ENCODE measurements around the gene FOXP1.

Gene FOXP1

DNA sequence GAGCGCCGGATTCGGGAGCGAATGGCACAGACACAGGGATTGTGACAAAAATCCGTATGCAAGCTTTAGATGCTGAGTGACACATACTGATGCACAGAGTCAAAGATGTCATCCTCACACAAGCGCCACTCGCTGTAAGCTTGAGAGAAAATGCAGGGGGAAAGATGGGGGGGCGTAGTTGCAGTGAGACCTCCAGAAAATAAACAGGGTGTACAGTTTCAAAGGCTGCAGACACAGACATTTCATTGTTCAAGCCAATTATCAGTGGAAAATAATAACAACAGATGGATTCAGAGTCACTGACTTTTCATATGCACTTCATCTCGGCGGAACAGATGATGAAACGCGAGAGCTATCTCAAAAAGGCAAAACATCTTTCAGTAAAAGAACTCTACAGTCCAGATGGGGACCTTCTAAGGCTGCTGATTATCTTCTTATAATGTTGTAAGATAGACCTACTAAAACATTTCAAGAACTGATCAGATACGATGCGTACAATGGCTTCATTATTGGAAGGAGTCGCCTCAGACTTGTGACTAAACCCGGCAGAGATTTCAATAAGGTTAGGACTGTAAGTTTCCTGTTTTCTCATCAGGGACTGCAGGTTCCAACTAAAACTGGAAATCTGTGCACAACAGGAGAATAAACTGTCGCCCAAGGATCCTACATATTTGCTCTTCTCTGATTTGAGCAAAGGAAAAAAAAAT is 275.4 kb downstream of the FOXP1 start:
- DNase-seq (ENCODE audit: low read depth) = no peak

DNA sequence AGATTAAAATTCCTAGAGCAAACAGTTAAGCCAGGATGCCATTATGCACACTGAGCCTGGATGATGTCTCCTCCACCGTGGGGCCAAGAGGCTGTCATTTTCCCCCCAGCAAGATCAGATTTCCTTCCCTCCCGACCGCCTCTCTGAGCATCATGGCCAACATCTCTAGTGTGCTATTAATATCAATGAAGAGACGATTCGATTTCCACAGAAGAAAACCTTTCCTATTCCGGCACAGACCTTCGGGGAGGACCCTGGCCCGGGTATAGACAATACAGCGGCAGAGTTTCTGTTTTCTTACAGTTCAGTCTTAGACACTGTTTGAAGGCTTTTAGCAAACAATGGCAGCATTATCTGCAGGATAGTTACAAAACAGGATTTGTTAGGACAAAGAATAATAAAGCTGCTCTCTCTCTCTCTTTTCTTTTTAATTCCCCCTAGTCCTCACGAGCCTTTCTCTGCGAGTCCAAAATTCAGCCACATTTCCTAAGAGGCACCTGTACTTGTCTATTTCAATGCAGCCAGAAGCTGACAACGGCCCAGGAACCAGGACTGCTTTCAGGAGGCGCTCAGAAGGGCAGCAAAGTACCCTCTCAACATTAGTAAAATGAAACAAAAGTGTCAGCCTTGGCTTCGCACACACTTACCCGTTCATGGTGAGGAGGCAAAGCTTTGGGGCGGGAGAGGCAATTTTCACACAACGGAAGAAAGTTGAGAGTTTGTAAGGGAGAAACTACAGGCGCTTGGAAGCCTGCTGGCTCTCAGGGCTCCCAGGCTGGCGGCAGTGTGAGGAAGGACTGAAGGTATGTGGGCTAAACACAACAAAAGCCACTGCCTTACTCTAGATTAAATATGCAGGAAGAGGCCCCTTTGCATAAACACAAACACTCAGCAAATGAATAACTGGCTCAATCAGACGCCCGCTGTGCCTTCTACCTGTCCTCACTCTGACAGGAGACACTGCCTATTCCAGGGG is 278.0 kb downstream of the FOXP1 start:
- DNase-seq (ENCODE audit: low read depth) = no peak

DNA sequence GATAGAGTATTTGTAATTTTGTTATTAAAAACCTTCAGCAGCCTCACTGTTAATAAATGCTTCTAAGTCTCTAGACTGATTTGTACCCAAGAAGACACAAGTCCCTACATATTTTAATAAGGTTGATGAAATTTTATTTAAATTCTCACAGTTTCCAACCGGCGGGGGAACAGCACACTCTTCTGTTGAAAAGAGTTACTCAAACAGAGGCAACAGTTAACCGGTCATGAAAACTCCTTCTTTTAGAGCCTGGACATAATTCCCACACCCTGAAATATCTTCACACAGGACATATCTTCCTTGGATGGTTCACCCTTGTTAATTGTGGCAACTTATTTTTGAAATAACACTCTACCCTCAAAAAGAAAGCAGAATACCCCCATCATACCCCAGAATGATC is 278.8 kb downstream of the FOXP1 start:
- no peak for DNase-seq (ENCODE audit: low read depth)

DNA sequence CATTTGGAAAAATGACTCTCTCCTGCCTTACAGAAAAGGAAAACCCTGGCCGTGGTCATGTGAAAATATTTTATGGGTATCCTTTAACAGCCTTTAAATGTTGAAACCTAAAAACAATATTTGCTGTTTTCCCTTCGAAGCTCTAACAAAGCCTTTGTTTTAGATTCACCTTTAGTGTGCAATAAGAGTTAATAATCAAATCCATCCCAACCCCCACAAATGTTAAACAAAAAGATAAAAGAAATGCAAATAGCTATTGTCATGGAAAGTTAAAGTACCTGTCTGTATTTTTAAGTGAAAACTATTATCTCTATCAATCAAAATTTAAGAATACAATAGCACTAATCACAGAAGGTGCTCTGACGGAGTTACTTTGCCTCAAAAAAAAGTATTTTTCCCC is 279.3 kb downstream of the FOXP1 start:
- DNase-seq (ENCODE audit: low read depth) = no peak

DNA sequence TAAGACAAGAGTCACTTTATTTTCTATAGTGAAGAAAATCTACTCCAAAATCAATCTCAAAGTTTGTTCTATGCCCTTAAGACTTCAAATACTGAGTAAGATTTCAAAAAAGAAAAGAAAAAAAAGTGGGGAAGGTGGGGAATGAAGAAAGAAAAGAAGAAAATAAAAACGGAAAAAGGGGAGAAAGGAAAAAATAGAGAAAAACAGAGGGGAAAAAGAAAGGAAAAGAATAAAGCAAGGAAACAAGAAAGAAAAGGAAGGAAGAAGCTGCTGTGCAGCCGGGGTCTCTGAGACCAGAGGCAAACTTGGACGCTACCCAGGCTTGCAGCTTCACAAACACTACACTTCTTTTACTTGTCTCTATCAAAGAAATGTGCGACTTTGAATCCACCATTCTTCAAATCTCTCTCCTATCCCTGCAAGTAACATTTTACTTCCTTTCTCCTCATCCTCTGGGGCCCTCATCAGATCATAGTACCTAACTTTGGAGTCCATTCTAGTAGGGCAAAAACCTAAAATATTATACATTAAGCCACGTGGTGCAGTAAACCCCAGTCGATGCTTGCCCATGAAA is 279.8 kb downstream of the FOXP1 start:
- no peak for DNase-seq (ENCODE audit: low read depth)

DNA sequence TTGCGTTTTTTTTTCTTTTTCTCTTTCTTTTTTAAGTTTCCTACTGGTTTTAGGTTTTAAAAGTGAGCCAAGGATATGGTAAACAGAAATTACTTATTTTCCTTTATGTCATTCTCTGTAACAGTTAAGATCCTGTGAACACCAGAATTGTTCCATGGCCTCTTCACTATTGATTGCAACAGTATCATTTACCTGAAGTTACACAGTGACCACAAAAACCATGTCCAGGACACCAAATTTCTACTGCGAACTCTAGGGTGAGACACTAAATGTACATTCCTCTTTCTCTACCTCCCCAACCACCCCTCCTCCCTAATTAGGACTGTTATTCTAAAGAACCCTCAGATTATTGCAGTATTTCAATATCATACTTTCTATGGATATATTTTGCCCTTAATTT is 280.9 kb downstream of the FOXP1 start:
- no peak for DNase-seq (ENCODE audit: low read depth)

DNA sequence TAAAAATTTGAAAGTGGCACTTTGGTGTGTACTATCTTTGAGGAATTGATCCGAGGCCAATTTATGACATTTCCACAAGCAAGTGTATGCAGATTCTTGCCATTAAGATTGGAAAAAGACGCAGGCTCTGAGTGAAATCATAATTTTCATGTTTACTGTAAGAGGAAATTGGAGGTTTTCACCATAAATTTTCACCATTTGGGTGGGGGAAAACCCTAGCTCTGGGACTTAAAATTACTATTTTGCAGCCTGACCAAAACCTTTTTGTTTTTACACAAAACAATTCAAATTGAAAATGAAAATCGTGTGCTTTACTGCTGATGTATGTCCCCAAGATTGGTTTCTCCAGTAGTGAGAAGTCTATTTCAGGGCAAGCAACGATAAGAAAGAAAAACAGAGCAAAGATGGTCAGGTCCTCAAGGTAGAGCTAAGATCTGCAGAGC is 282.6 kb downstream of the FOXP1 start:
- no peak for DNase-seq (ENCODE audit: low read depth)

DNA sequence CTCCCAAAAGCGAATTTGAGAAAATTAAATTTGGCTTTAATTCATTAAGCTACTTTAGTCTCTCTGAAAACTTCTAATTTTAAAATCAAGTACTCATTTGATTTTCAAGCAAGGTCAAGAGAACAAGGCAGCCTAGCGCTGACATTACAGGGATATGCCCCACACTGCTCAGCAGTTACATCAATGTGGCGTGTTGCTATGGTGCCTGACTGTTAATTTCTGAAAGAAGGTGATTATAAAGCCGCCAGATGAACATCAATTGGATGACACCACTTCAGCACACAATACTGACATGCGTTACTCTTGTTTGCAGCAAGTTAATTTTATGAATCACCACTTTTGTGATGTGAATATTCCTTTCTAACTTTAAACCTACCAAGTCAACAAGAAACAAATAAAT is 284.4 kb downstream of the FOXP1 start:
- no peak for DNase-seq (ENCODE audit: low read depth)

DNA sequence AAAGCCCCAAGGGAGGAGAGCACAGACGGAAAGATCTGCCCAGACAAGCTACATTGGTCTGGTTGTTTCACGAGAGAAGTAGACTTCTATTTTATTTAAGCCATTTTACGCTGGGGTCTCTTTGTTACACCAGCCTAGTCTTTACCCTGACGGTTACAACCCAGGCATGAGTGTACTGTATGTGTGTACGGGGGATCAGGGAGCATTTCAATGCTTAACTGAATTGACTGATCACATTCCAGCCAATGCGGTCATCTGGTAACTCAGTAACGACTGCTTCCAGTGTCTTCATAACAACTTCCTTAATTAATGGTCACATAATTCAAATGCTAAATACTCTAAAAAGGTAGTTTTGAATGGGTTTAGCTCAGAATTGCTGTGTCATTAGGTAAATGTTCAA is 288.6 kb downstream of the FOXP1 start:
- DNase-seq (ENCODE audit: low read depth) = no peak

DNA sequence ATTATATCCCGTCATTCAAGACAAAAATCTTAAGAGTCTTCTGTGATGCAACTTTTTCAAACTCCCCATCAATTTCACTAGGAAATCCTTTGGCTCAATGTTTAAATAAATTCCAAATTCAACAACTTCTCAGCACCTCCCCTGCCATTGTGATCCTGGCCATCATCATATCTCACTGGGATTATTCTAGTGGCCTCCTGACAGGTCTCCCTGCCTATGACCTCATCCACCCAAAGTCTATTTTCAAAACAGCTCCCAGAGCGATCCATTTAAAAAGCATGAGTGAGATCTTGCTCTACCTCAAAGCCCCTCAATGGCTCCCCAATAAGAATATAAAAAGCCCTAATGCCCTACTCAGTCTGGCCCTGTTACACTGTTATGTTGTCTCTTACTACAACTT is 293.2 kb downstream of the FOXP1 start:
- no peak for DNase-seq (ENCODE audit: low read depth)

DNA sequence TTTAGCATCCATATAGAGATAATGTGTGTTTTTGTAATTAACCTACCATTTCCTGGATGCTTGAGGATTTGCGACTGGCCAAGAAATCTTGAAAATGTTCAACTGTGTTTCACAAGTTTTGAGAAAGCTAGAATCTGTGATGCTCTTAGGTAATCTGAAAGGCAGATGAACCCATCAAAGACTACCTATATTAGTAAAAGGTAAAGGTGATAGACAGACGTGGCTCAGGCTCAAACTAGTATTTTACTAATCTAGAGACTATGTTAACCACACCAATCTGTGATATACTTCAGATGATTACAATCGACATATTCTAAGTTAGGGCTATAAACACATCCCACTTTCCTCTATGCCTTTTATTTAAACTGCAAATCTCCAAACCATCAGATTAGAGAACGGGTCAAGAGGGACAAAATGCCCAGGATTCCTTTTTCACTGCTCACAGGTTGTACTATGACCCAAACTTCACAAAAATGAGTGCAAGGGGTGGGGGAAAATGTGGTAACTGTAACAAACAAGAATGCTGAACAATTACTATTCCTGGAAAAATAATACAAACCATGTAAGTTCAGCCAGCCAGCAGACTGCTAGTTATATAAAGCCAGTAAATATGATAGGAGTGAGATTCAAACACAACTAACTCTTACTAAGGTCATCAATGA is 295.1 kb downstream of the FOXP1 start:
- no peak for DNase-seq (ENCODE audit: low read depth)

DNA sequence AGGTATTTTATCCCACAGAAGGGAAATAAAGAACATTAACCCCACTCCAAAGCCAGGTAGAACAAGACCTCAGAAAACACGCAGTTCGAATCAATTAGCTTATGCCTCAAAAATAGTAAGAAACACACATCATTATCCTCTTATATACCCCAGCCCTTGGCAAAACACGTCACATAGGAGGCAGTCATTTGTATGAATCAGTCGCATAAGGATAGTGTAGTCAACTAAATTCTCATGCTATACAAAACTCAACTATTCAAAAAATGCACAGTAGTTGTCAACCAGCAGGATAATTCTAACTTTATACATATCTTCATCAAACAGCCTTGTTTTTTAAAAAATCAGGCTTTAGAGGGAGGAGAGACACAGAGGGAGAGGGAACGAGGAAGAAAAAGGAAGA is 298.4 kb downstream of the FOXP1 start:
- no peak for DNase-seq (ENCODE audit: low read depth)

DNA sequence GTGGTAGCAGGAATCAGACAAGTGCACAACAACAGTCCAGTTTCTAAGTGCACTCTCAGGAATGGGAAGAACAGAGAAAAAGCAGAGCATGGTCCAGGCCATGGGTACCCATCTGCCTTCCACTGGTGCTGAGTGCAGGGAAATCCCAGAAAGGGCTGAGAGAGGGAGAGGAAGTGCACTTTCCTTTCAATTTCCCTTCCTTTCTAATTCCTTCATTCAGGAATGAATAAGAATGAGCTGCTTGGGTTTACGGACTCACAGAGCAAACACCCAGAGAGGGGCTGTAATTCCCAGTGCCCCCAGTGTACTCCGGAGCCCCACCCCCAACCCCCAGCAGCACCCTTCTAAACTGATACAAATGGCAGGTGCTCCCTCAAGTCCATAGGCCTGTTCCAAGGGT is 300.6 kb downstream of the FOXP1 start:
- no peak for DNase-seq (ENCODE audit: low read depth)

DNA sequence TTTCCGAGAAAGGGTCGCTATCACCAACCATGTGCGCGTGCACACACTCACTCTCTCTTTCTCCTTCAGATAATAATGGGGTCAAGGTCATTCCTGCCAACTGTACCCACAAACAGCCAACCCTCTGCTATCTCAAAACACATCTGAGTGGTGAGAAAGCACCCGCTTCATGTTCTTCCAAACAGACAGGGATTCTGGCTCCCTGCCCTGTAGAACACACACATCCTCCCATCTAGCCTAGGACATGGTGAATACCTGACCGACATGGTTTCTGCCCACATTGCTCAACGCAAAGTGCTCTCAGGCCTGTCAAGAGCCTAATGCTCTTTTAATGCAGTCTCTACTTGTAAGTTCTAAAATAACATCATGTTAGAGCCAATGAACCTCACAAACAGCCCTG is 302.2 kb downstream of the FOXP1 start:
- DNase-seq (ENCODE audit: low read depth) = no peak

DNA sequence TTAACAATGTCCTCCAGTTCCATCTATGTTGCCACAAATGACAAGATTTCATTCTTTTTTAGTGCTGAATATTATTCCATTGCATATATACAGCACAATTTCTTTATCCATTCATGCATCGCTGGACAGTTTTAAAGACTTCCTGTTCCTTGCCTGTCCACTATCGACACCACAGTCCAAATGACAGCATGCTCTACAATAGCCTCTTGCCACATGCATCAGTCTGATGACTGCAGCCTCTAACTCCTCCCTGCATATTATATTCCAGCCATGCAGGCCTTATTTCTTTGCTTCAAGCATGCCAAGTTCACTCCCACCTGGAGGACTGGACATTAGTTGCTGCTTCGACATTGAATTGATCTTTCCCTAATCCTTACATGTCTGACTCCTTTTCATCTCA is 306.2 kb downstream of the FOXP1 start:
- DNase-seq (ENCODE audit: low read depth) = no peak

DNA sequence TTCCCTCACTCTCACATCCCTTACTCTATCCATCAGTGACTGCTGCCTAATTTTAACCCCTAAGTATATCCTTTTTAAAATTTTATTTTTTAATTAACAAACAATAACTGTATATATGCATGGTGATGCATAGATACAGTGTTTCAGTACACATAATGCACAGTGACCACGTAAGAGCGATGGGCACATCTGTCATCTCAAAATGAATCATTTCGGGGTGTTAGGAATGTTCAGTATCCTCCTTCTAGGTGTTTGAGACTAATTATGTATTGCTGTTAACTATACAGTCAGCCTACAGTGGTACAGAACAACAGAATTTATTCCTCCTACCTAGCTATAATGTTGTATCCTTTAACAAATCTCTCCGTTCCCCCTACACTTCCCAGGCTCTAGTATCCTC is 307.0 kb downstream of the FOXP1 start:
- no peak for DNase-seq (ENCODE audit: low read depth)

DNA sequence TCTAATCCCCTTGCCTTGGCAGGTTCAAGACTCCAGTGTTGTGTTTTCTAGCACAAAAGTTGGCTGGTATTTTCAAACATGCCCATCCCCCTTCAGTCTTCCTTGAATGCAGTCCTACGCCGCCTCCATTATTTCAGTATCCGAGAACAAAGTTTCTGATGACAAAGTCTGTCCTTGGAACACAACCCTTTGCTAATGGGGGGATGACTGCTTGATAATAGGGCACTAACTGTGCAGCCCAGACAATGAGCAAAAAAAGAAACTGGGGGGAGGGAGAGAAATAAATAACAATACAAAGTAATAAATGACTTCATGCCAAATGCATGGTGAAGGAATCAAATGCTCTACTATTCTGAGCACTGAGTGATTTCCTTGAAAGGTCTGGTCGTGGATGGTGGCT is 310.1 kb downstream of the FOXP1 start:
- no peak for DNase-seq (ENCODE audit: low read depth)

DNA sequence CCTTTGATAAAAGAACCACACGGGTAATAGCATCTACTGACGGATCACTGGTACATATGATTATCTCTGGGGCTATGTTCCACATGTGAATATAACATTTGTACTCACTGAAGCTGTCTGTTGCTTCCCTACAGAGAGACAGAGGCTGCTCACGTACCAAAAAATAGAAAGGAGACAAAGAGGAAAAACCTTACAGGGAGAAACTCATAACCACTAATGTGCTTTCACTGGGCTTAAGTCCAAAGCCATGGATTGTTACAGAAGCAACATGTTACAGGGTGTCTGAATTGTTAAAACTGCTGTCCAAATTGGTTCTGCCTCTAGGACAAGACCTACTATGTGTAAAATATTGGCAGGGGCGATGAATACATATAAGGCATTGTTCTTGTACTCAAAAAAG is 311.9 kb downstream of the FOXP1 start:
- DNase-seq (ENCODE audit: low read depth) = no peak

DNA sequence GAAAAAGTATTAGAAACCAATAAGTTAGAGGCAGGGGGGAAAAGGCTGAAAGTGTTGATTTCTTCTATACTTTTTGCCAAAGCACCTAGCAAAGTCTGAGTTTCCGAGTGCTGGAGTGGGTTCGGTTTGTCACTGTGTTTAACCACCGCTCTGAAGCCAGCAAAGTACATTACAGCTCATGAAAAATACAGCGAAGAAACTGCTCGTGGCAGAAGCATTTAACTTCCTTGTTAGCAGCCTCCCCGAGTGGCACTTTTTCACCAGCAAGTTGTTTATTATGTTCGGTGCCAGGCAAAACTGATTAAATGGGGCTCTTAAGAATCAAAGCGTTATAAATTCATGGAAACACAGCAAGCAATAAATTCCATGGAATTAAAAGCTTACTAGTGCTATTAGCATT is 313.6 kb downstream of the FOXP1 start:
- DNase-seq (ENCODE audit: low read depth) = no peak

DNA sequence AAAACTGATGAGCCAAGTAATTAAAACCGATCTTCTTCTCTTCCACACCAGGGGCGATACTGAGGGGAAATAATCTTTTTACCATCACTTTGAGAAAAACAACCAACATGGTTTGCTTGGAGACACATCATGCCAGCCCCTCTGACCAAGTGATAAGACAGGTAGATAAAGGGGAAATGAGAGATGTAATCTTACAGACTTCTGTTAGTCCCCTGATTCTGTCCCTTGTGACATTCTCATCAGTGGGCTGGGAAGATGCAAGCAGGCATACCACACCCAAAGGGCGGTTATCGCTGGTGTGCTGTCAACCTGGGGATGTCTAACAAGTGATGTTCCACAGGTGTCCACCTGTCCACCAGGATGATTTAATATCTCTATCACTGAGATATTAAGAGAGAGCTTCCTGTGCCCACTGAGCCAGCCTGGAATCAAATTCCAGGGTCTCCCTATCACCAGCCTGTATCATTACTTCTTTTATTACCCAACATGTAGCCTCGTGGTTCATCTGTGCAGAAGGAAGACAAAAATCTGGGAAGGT is 315.0 kb downstream of the FOXP1 start:
- no peak for DNase-seq (ENCODE audit: low read depth)

DNA sequence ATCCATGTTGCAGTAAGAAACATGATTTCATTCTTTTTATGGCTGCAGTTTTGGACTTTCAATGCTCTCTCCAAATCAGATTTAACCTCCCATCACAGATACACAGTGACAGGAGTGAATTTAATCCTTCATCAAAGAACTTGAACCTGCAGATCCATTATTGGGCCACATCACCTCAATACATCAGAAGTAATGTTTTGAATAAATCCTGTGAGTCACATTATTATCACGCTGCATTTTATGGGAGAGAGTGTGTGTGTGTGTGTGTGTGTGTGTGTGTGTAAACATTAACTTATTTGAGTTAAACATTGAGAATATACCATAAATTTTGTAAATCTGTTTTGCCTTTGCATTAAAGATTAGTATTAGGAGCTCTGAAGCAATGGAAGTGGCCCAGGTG is 316.7 kb downstream of the FOXP1 start:
- DNase-seq (ENCODE audit: low read depth) = no peak

DNA sequence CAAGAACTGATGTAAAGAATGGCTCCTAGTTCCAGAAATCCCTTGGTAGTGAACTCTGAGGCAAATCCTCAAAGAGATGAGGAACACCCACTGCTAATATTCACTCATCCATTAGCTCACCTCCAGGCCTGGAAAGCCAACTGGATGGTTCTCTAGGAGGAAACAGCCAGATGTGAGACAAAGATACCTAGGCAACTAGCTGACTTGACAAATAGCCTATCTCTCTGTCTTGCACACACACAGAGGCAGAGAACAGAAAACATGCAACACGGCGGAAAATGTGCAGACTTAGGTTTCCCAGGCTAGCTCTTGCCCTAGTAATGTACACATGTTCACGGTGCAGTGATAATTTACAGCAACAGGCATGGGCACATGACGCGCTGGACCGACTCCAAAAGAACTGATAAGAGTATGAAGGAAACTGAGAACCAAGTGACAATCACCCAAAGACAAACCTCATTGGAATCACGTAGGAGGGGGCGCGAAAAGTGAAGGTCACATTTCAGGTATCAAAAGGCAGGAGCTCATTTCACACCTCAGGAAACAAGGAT is 318.1 kb downstream of the FOXP1 start:
- no peak for DNase-seq (ENCODE audit: low read depth)

Data from activated T-cell treated with anti-CD3 and anti-CD28 coated beads for 48 hours (primary cell).